ENCODE results near the gene ZNF816.
A peak's percentile ranks its signal among the peaks of the same experiment; 100 is the strongest.
"Not testable (repeated sequence)": the region's sequence is repeated elsewhere in the genome, so short reads cannot be mapped to it uniquely, and the experiment has no call there.

The ZNF816 gene

DNA sequence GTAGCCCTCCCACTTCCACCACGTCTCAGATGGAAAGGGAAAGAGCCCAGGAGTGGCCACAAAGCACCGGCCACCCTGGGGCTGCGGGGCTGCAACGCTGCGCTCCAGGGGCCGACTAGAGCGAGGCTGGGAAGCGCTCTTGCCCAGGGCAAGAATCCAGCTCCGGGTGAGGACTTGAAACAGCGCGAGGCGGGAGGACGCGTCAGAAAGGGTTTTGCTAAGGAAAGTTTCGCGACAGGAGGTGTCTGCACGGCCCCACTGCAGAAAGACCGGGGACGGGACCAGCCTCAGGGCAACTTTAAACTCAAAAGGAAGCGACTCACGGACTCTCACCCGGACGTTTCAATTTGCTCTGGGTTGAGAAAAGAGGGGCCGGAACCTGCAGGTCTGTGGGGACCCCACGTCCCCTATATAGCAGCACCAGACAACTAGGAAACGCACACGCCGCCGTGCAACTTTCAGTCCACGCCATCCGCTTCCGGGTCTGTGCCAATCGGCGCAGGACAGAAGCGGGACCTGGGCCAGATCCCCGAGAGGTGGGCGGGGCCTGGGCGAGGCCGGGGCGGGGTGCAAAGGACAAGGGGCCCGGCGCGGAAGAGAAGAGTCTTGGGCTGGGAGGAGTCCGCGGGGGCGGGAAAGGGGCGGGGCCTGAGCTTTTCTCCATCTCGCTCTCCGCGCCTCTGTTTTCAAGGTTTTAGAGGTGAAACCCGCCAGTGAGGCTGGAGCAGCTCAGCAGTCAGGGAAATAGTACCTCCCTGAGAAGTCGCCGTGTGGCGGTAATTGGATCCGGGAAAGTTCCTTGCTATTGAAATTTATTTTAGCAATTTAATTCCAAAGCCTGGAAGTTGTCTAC lies at the start of gene ZNF816:
TSS of gene ZNF816 (minus strand) at position 488 of the 853 bp plus-strand sequence. CDS start 6,792 bp downstream, outside the sequence.
- peak; percentile 69 for DNase-seq

DNA sequence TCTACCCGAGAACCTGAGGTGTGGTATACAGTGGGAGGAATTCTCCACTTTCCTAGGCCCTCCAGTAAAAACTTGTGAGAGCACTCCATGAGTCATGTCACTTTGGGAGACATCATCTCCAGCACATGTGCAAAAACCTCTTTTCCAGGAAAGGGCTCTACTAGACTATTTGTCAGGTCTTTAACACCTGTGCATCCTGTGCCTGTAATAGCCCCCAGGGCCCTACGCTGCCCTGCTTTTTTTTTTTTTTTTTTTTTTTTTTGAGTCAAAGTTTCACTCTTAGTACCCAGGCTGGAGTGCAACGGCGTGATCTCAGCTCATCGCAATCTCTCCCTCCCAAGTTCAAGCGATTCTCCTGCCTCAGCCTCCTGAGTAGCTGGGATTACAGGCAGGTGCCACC lies 49.3 kb upstream of the ZNF816 start:
- no peak for DNase-seq

DNA sequence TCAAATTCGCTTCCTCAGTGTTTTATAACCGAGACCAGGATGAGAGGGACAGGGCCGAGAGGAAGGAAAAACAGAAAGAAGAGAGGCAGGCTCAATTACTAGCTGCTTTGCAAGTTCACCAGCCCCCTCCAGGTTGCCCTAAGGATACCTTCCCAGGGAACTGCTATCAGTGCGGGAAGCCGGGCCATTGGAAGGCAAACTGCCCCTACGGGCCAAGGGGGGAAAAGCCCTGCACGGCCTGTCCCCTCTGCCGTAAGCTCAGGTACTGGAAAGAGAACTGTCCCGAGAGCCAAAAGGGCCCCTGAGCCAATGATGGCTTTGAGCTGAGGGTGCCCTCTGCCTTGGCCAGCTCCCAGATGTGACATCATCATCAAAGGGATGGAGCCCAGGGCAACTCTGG lies 47.8 kb upstream of the ZNF816 start:
- no peak for DNase-seq

DNA sequence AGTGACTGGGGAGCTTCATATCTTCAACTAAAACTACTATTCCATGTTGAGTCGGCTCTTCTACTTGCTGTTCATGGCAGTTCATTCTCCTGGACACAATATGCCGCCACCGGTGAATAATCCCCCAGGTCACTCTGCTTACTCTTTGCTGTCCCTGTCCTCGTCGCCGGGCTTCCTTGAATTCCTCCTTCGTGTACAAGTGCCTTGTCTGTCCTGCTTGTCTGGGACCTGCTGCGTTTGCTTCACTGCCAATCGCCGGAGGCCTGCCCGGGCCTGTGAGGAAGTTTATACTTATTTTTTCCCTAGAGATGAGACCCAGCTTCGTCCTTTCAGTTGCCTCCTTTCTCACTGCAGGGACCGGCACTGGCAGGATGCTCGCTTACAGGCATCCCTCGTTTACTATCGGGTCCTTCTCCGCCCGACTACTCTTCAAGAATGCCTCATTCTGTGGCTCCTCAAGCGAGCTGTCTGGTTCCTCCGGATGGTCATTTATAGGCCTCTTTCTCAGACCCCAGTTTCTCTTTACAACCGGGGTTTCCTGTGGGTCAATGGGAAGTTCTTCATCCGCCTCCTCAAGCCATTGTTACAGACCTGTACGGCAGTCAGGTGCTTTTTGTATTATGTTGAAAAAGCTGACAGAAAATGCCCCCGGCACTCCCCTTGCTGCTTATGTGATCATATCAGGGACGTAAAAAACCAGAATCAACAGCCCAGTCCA lies 45.5 kb upstream of the ZNF816 start:
- no peak for DNase-seq

DNA sequence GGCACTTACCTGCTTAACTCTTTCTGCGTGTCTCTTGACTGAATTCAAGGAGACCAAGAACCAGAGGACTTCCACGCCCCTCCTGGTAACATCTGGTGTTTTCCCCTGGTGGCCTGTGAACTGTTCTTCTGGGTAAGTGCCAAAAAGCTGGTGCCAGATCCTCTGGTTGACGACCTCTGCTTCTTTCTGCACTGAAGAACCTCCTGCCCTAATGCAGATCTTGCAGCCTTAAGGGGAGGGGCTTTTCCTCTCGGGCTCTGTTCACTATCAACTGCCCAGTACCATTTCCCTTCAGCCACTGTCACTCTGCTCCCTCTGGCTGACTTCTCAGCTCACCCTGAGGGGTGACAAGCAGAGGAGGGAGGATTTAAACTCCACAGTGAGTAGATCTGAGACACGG lies 44.9 kb upstream of the ZNF816 start:
- no peak for DNase-seq

DNA sequence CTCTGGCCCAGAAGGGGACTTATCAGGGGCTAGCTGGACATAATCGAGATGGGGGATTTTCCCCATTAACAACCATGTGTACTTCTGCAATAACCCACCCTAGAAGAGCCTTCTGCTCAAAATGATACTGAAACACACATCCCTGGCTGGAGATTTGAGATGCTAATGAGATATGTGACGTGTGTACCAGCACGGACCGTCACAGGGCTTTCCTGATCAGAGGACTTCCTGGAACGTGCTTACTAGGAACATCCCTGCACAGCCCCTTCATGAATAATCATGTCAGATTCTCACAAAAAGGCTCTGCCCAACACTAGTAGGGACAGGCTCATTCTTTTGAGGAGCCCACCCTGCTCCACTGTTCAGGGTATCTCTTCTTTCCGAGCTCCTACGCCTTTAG lies 44.5 kb upstream of the ZNF816 start:
- no peak for DNase-seq

DNA sequence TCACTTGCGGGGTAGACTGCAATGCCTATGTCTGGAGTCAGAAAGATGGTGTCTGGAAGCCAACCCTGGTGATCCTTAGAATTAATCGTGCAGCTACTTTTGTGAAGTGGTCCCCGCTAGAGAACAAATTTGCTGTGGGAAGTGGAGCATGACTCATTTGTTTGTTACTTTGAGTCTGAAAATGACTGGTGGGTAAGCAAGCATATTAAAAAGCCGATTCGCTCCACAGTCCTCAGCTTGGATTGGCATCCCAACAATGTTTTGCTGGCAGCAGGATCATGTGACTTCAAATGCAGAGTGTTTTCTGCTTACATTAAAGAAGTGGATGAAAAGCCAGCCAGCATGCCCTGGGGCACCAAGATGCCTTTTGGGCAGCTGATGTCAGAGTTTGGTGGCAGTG lies 41.6 kb upstream of the ZNF816 start:
- no peak for DNase-seq

DNA sequence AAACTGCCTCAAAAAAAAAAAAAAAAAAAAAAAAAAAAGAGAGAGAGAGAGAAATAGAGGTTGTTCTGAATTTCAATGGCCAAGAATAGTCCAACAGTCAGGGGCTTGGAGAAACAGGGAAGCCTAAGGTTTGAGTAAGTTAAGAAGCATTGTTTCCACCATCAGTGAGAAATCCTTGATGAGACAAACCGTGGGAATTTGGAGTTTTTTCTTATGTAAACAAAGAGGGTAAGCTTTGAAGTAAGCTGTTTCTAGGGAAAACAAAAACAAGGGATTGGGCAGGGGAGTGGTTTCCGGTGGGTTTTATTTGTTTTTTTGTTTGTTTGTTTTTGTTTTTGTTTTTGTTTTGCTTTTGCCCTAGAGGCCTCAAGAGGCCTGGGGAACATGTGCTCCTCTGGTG lies 39.8 kb upstream of the ZNF816 start:
- no peak for DNase-seq

DNA sequence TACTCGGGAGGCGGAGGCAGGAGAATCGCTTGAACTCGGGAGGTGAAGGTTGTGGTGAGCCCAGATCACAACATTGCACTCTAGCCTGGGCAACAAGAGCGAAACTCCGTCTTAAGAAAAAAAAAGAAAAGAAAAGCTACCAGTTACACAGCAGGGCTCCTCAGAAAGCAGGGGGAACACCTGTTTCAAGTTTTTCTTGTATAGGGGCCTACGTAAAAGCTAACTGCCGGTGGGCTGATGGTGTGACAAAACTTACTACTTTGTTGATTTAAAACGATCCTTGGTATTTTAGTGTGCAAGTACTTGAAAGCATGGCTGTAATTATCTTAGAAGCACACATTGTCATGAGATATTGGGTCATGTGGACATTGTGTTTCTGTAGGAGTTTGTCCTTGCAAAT lies 35.3 kb upstream of the ZNF816 start:
- no peak for DNase-seq

DNA sequence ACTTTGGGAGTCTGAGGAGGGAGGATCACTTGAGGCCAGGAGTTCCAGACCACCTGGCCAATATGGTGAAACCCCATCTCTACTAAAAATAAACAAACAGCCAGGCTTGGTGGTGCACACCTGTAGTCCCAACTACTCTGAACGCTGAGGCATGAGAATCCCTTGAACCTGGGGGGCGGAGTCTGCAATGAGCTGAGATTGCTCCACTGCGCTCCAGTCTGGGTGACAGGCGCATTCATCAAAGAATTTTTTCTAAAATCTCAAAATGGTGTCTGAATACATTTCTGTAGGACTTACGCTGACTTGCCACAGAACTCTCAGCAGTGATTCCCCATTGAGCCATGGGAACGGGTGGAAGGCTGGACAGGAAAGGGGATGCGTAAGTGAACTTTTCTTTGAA lies 33.0 kb upstream of the ZNF816 start:
- DNase-seq, result no peak

DNA sequence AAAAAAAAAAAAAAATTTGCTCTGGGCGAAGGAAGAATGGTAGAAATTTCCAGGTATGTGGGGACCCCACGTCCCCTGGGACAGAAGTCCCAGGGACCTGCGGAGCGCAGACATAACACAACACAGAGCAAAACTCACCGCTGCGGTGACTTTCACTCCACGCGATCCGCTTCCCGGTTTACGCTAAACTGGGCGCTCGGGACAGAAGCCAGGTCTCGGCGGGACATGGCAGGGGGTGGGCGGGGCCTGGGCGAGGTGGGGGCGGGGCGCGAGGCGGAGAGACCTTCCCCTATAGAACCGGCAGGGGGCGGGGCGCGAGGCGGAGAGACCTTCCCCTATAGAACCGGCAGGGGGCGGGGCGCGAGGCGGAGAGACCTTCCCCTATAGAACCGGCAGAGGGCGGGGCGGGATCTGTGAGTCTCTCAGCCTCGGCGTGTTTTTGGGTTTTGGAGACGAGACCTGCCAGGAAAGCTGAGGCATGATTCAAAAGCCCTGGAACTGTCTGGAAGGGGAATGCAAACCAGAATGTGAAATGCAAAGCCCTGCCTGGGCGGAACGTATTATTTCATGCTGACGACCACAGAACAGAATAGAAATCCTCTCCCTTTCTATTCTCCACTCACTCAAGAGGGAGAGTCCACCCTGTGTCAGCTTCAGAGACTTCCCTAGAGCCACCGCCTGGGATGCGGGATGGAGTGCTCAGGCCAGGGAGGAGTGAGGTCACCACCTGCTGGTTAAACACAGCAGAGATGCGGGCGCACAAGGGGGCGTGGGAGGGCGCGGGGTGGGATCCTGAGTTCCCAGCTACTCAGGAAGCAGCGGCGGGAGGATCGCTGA lies 30.9 kb upstream of the ZNF816 start:
- DNase-seq, result peak; percentile 40

DNA sequence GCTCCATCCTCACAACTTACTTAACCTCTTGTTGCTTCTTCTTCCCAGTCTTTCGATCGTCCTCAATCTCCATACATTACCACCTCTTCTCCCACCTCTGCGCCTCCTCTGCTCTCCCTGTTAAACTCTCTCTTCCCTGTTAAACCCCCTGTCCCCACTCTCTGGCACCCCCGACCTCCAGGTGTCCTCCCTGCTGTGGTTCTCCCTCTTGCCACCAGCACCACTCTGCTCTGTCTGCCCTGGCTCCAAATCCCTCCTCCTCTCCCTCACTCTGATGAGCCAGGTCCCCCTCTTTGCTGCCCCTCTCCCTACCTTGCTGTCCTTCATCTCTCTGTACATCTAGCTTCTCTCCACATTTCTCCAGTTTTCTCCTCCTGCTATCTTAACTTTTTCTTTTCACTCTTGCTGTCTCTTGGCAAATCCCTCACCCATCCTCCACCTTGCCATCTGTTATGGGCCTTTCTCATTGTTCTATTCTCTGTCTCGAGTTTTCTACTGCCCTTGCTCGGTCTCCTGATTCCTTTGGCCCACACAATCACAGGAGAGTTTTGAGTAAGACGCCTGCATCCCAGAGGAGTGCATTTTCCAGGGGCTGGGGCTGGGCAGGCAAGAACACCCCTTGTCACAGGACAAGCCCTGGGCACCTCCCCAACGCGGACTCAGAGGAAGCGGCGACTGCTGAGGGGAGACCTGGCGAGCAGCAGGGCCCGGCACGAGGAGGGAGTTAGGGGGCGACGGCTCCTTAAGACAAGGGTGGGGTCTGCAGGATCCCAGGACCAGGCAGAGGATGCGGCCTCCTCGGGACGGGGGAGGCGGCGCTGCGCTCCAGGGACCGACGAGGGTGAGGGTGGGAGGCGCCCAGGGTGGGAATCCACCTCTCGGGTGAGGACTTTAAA lies 29.7 kb upstream of the ZNF816 start:
- no peak for DNase-seq

DNA sequence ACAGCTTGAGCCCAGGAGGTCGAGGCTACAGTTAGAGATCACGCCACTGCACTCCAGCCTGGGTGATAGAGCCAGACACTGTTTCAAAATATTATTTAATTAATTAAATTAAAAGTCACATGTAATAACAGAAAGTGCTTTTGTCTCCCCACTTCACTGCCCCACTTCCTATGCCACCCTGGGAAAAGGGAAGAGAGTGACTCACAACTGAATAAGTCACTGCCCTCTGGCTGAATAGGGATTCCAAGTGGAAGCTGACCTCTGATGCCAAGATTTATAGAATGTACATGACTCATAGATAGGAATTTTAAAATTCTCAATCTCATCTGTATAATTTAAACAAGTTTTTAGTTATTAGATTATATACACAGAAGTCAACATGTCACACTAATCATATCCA lies 28.8 kb upstream of the ZNF816 start:
- DNase-seq, result no peak

DNA sequence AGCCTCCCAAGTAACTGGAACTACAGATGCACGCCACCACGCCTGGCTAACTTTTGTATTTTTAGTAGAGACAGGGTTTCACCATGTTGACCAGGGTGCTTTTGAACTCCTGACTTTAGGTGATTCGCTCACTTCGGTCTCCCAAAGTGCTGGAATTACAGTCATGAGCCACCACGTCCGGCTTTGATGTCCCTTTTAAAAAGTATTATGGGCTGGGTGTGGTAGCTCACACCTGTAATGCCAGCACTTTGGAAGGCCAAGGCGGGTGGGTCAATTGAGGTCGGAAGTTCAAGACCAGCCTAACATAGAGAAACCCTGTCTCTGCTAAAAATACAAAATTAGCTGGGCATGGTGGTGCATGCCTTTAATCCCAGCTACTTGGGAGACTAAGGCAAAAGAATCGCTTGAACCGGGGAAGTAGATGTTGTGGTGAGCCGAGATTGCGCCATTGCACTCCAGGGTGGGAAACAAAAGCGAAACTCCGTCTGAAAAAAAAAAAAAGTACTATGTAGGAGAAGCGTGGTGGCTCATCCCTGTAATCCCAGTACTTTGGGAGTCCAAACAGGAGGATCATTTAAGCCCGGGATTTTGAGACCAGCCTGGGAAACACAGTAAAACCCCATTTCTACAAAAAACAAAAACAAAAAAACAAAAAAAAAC lies 28.2 kb upstream of the ZNF816 start:
- no peak for DNase-seq

DNA sequence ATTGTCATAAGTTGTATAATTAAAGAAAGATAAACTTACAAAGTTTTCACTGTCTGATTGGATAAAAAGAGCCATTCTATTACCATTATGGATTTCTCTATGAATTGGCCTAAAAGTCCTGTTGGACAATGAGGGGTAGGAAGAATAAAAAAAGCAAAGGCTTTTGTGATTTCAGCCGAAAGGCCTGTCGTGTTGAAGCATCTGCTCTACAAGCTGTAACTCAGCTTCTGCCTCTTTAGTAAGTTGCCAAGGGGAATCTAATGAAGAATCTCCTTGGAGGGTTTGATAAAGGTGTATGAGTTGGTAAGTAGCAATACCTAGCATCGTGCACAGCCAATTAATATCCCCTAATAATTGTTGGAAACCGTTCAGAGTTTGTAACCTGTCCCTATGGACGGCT lies 25.8 kb upstream of the ZNF816 start:
- DNase-seq, result no peak

DNA sequence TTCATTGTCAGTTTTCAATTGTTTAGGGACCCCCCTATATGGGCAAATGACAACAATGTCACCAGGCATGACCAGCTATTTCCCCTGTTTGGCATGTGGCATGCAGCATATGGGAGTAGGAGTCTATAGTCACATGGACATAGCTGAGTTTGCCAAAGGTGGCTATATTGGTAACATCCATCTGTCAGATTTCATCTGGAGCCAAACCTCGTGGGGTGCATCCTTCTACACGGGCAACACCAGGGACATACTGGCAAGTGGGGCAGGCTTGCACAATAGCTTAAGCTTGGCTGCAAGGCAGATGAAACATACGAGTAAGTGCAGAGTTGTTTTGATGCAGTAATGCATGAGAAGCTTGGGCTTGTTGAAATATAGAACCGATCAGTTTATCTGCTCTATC lies 24.5 kb upstream of the ZNF816 start:
- no peak for DNase-seq

DNA sequence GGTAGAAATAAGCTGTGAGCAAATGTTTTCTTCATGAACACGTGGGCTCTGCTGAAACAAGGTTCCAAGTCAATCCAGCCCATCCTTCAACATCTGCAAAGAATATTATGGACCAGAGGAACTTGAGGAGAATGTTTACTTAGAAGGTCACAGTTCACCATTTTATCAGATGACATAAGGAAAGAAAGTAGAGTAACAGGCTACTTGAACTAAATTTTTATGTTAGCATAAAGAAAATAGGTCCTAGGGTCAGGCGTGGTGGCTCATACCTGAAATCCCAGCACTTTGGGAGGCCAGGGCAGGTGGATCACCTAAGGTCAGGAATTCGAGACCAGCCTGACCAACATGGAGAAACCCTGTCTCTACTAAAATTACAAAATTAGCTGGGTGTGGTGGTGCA lies 20.5 kb upstream of the ZNF816 start:
- not testable (repeated sequence) for DNase-seq

DNA sequence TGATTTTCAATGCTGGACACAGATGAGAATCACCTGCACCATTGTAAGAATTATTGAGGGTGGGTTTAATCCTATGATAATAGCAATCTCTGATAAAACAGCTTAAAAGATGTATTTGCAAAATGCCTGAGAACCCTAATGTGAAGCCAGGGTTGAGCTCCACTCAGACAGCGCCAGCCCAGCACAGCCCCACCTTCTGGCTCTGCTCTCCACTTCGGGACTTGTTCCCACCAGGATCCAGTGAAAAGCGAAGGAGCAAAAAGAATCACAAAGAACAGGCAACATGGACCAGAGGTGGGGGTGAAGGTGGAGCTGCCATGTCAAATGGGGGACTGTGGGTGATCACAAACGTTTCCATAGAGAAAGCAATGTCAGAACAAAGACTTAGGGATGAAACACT lies 18.6 kb upstream of the ZNF816 start:
- no peak for DNase-seq

DNA sequence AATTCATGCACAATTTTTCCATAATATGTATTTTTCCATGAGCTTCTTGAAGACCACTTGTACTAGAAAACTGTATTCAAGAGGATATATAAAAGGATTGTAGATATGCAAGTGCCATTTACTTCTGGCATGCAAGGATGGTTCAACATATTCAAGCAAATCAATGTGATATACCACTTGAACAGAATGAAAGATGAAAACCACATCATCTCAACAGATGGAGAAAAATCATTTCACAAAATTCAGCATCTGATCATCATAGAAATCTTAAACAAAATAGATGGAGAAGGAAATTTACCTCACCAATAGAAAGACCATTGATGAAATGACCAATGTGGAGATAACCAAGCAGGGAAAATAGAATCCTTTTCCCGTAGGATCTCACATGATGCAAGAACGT lies 5.1 kb upstream of the ZNF816 start:
- no peak for DNase-seq

DNA sequence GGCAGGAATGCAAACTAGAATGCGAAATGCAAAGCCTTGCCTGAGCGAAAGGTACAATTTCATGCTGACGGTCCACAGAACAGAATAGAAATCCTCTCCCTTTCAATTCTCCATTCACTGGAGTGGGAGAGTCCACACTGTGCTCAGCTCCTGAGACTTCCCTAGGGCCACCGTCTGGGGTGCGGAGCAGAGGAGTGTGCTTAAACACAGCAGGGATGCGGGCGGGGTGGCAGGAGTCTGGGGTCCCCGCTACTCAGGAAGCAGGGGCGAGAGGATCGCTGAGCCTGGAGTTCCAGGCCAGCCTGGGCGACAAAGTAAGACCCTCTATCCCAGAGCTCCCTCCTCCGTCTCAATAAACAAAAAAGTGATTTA lies 552 bp upstream of the ZNF816 start:
- DNase-seq, result no peak

DNA sequence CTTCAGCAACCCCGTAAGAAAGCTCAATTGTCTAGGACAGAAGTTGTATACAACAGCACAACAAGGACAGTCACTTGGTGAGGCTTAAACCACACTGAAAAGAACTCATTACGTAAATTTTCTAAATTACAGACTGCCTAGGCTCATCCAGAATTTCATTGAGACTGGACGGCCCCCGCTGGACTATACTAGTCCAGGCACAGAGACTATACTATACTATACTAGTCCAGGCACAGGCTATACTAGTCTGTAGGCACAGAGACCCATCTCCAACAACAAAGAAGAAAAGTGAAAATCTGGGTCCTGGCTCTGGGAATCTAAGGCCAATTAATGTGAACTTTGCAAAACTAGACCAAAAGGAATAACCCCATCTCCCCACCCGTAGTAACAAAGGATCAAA lies 700 bp downstream of the ZNF816 start:
- DNase-seq, result no peak
